ENCODE data around the gene LASP1.
A peak's percentile ranks its signal among the peaks of the same experiment; 100 is the strongest.
"Not testable (repeated sequence)": the region's sequence is repeated elsewhere in the genome, so short reads cannot be mapped to it uniquely, and the experiment has no call there.

The LASP1 gene

GRCh38 chr17:38869526-38870258 is at the start of gene LASP1:
Gene LASP1, plus strand, starts transcription at chr17:38870058. Its CDS starts 132 bp downstream, at chr17:38870190.
- peak; percentile 91 for DNase-seq

- DNase-seq, result peak; percentile 96
Measured at GRCh38 chr17:38824899-38825761, 44.7 kb upstream of the LASP1 start, which contains the start of gene CWC25. Gene CWC25, minus strand, starts transcription at chr17:38825321. Its CDS starts 138 bp downstream, at chr17:38825183.

- DNase-seq, result no peak
Measured at GRCh38 chr17:38825762-38826247, 44.1 kb upstream of the LASP1 start.

GRCh38 chr17:38844261-38844757 is 25.5 kb upstream of the LASP1 start:
- DNase-seq, result no peak

GRCh38 chr17:38848557-38848891 is 21.3 kb upstream of the LASP1 start:
- DNase-seq, result no peak

GRCh38 chr17:38848939-38849605 is 20.8 kb upstream of the LASP1 start:
- DNase-seq, result no peak

- DNase-seq, result no peak
Measured at GRCh38 chr17:38850374-38850773, 19.5 kb upstream of the LASP1 start.

GRCh38 chr17:38851434-38851833 is 18.4 kb upstream of the LASP1 start:
- DNase-seq, result no peak

- DNase-seq, result no peak
Measured at GRCh38 chr17:38852771-38853291, 17.0 kb upstream of the LASP1 start.

GRCh38 chr17:38853292-38854219 is 16.3 kb upstream of the LASP1 start, which contains the start of gene RPL23:
Gene RPL23, minus strand, starts transcription at chr17:38853721. Its CDS starts 11 bp downstream, at chr17:38853710.
- DNase-seq, result peak; percentile 96

GRCh38 chr17:38855101-38855714 is 14.7 kb upstream of the LASP1 start:
- DNase-seq, result not testable (repeated sequence)

- DNase-seq, result no peak
Measured at GRCh38 chr17:38857271-38857670, 12.6 kb upstream of the LASP1 start.

- no peak for DNase-seq
Measured at GRCh38 chr17:38861399-38861843, 8.4 kb upstream of the LASP1 start.

GRCh38 chr17:38864636-38865398 is 5.0 kb upstream of the LASP1 start:
- peak; percentile 47 for DNase-seq

- peak; percentile 82 for DNase-seq
Measured at GRCh38 chr17:38867179-38867967, 2.5 kb upstream of the LASP1 start.

GRCh38 chr17:38867968-38868816 is 1.7 kb upstream of the LASP1 start:
- DNase-seq, result no peak

- DNase-seq, result peak; percentile 91
Measured at GRCh38 chr17:38868817-38869525, 887 bp upstream of the LASP1 start.

Measured in NCI-H2227 treated with DMSO at 0.1 percent for 48 hours (cell line).